ENCODE measurements around the gene MEIS1. TPM values are rescaled to one million over a fixed set of nuclear protein-coding genes. Genes with fewer than 3 reads are reported as not detected.

Gene MEIS1
- total RNA-seq, 2 experiments from 2014 or later: 5.4 to 7.3 TPM

GRCh38 chr2:66494708-66495107 is 59.8 kb downstream of the MEIS1 start:
- Histone ChIP-seq H3K4me1 (ENCODE audit: insufficient read depth, low read length, poor library complexity, severe bottlenecking) (no peaks in the 10 kb centered on the region), H4K20me1 (ENCODE audit: insufficient read depth, low read length) (no peaks in the 10 kb centered on the region), H3K27ac (ENCODE audit: low read depth, low read length, poor library complexity, severe bottlenecking) (no peak overlapping the region), H3K79me2 (ENCODE audit: insufficient read depth, low read depth, low read length) (no peaks in the 10 kb centered on the region), H3K9me2 (ENCODE audit: insufficient read depth, low read length) (no peaks in the 10 kb centered on the region), H3K4me3 (ENCODE audit: low read depth, low read length, poor library complexity, severe bottlenecking) (no peak overlapping the region), H2AFZ (ENCODE audit: low read length) (no peak overlapping the region), H3K36me3 (ENCODE audit: insufficient read depth, low read length) (no peaks in the 10 kb centered on the region), H3K4me2 (ENCODE audit: low read length) (no peak overlapping the region), H3K9me3 (ENCODE audit: low read length) (no peaks in the 10 kb centered on the region)
- TF ChIP-seq CTCF (conservative IDR thresholded peaks at IDR 0.05; ENCODE audit: low read length) (no peak), EZH2phosphoT487 (IDR thresholded peaks at IDR 0.05; ENCODE audit: borderline replicate concordance, low read depth, low read length) (no peak)
- ChIA-PET POLR2A (no interaction called here), CTCF (ENCODE audit: unreplicated experiment) (no interaction called here)
- no TSS peak for BruUV-seq (replicated peaks)
- intact Hi-C loops (cut with micrococcal nuclease; ENCODE audit: unreplicated experiment): no loop called here
- no peak for DNase-seq (ENCODE audit: low spot score)

GRCh38 chr2:66495788-66496640 is 61.1 kb downstream of the MEIS1 start:
- no peaks in the 10 kb centered on the region for H3K79me2 ChIP-seq (ENCODE audit: insufficient read depth, low read depth, low read length)
- no peaks in the 10 kb centered on the region for H3K9me2 ChIP-seq (ENCODE audit: insufficient read depth, low read length)
- ChIA-PET CTCF (ENCODE audit: unreplicated experiment) (interaction anchor here (0.6 kb wide), 1 partner anchor 839 kb away, joined by 3 read pairs; no protein-coding TSS in a partner anchor), POLR2A (interaction anchor here (0.5 kb wide), 1 partner anchor 791 kb away, joined by 3 read pairs; no protein-coding TSS in a partner anchor)
- no peaks in the 10 kb centered on the region for H3K9me3 ChIP-seq (ENCODE audit: low read length)
- intact Hi-C loops (cut with micrococcal nuclease; ENCODE audit: unreplicated experiment): no loop called here
- BruUV-seq (replicated peaks): no TSS peak
- no peaks in the 10 kb centered on the region for H4K20me1 ChIP-seq (ENCODE audit: insufficient read depth, low read length)
- H2AFZ ChIP-seq (ENCODE audit: low read length): no peak overlapping the region
- no peak overlapping the region for H3K4me2 ChIP-seq (ENCODE audit: low read length)
- no peak overlapping the region for H3K27ac ChIP-seq (ENCODE audit: low read depth, low read length, poor library complexity, severe bottlenecking)
- no peaks in the 10 kb centered on the region for H3K4me1 ChIP-seq (ENCODE audit: insufficient read depth, low read length, poor library complexity, severe bottlenecking)
- no peak for TF ChIP-seq CTCF (conservative IDR thresholded peaks at IDR 0.05; ENCODE audit: low read length)
- TF ChIP-seq EZH2phosphoT487 (IDR thresholded peaks at IDR 0.05; ENCODE audit: borderline replicate concordance, low read depth, low read length): no peak
- H3K36me3 ChIP-seq (ENCODE audit: insufficient read depth, low read length): no peaks in the 10 kb centered on the region
- DNase-seq (ENCODE audit: low spot score): no peak
- H3K4me3 ChIP-seq (ENCODE audit: low read depth, low read length, poor library complexity, severe bottlenecking): no peak overlapping the region
